Sigmoid colon (tissue), 7 donors: ENCODE data around the gene HHAT. TPM values are rescaled to one million over a fixed set of nuclear protein-coding genes. Genes with fewer than 3 reads are reported as not detected.

Source experiments
- DNase-seq: peaks from one replicate; pipeline ENCODE4 v3.0.0-alpha.2; 2019
- H3K27ac ChIP-seq, 4 donors: fragments of 200-600 bp; sonication (generic); one replicate each; pipeline ENCODE4 v1.5.1; 2016 to 2019; ENCODE audit warnings: mild to moderate bottlenecking in 1 of 4
- H3K27me3 ChIP-seq, 3 donors: fragments of 200-600 bp; sonication (generic); one replicate each; pipeline ENCODE4 v1.5.1; 2019; ENCODE audit warnings: mild to moderate bottlenecking in 1 of 3
- H3K36me3 ChIP-seq, 4 donors: fragments of 200-600 bp; sonication (generic); one replicate each; pipeline ENCODE4 v1.5.1; 2016 to 2019
- H3K4me1 ChIP-seq, 4 donors: fragments of 200-600 bp; sonication (generic); one replicate each; pipeline ENCODE4 v1.5.1; 2017 to 2019
- H3K4me3 ChIP-seq, 4 donors: fragments of 200-600 bp; sonication (generic); one replicate each; pipeline ENCODE4 v1.5.1; 2017 to 2019; ENCODE audit warnings: mild to moderate bottlenecking in 2 of 4, moderate library complexity in 1 of 4
- H3K9me3 ChIP-seq, 4 donors: fragments of 200-600 bp in 3 of 4; sonication (generic) in 3 of 4; one replicate each; pipeline versions ENCODE4 v1.5.1 to v1.6.1; 2013 to 2019
- EP300 ChIP-seq, 4 donors: sonication (generic); formaldehyde crosslinking; IDR thresholded peaks; one replicate each; pipeline ENCODE4 v1.6.1; 2017; ENCODE audit warnings: antibody characterized with exemption in 4 of 4
- POLR2A ChIP-seq, 2 donors: fragments of 450-650 bp; IDR thresholded peaks; one replicate each; pipeline ENCODE4 v1.6.1; 2016; ENCODE audit warnings: antibody characterized with exemption in 2 of 2, mild to moderate bottlenecking in 2 of 2, moderate library complexity in 2 of 2
- POLR2AphosphoS5 ChIP-seq, 4 donors: sonication (generic); formaldehyde crosslinking; IDR thresholded peaks; one replicate each; pipeline ENCODE4 v1.6.1; 2017; ENCODE audit warnings: antibody characterized with exemption in 4 of 4
- WGBS, 2 donors: extraction: QIAGEN DNeasy Blood & Tissue Kit; methylation state at CpG; one replicate each; pipeline ENCODE4 v1.1.7; 2013; 5-methylcytosine and 5-hydroxymethylcytosine counted together
- intact Hi-C: fragments of 100-400 bp; cut with DNase I; formaldehyde crosslinking; loops from one replicate; pipeline ENCODE4 v1.15.1; 2023
- polyA plus RNA-seq, 3 donors: library from polyadenylated mRNA; stranded (reverse); fragments of 200-250 nt; gene quantifications; one replicate each; pipeline ENCODE4 v1.2.3, GENCODE V29; 2013
- total RNA-seq, 4 donors: library from RNA; depleted of rRNA; stranded (reverse); fragments of >200 nt; gene quantifications; one replicate each; pipeline ENCODE4 v1.1.0, GENCODE V29; 2016
- TF ChIP-seq, protein P1 (sequence below), 4 experiments: fragments of 450-650 bp in 3 of 4; fragments of 200-600 bp in 1 of 4; IDR thresholded peaks; one replicate each; pipeline ENCODE4 v1.5.1; 2016 to 2019; ENCODE audit warnings: antibody characterized with exemption in 4 of 4, mild to moderate bottlenecking in 3 of 4, moderate library complexity in 2 of 4
- donor health status: healthy with polysubstance abuse.
- donor health status: Bipolar disorder and iron deficiency.
- donor health status: healthy.

Gene HHAT
- total and polyA plus RNA-seq, 7 donors = 0.46 to 6.4 (median 2.1) TPM

DNA sequence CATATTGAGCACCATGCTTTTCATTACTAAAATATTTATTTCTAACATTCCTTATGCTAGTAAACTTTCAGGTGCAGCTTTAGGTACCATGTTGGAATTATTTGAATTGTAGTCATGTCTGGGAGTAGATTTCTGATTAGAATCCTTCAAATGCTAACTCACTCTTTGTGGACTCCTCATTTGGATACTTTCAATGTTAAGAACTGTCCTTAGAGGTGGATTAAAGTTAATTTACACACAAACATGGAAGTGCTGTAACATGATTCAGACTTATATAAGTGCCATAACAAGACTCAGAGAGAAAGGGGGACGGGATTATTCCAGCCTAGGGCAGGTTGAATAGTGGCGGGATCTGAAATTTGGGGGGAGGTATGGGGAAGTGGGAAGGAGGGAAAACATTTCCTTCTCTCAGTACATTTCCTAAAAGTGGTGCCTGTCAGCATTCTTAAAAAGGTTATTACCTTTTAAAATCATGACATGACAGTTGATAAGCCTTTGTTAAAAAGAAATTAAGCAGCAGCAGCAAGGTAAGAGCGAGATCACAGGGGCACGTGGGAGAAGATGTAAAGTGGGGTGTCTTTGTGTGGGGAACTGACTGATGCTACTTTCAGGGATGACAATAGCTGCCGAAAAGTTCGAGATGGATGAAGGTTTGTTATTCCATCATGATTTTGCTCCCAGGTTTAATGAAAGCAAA is 44.4 kb downstream of the HHAT start:
- Histone ChIP-seq H3K36me3 (no peaks in the 10 kb centered on the region), H3K4me3 (no peak overlapping the region), H3K27ac (no peak overlapping the region), H3K27me3 (no peaks in the 10 kb centered on the region), H3K4me1 (no peaks in the 10 kb centered on the region), H3K9me3 (no peaks in the 10 kb centered on the region)
- intact Hi-C loops = no loop called here
- no peak for DNase-seq
- WGBS, 2 donors = 89 to 94% methylated on average over 6 of the region's 6 CpGs
- no peak for TF ChIP-seq EP300 (IDR thresholded peaks at IDR 0.05)
- TF ChIP-seq, protein P1, sequence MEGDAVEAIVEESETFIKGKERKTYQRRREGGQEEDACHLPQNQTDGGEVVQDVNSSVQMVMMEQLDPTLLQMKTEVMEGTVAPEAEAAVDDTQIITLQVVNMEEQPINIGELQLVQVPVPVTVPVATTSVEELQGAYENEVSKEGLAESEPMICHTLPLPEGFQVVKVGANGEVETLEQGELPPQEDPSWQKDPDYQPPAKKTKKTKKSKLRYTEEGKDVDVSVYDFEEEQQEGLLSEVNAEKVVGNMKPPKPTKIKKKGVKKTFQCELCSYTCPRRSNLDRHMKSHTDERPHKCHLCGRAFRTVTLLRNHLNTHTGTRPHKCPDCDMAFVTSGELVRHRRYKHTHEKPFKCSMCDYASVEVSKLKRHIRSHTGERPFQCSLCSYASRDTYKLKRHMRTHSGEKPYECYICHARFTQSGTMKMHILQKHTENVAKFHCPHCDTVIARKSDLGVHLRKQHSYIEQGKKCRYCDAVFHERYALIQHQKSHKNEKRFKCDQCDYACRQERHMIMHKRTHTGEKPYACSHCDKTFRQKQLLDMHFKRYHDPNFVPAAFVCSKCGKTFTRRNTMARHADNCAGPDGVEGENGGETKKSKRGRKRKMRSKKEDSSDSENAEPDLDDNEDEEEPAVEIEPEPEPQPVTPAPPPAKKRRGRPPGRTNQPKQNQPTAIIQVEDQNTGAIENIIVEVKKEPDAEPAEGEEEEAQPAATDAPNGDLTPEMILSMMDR (IDR thresholded peaks at IDR 0.05) = no peak
- no peak for TF ChIP-seq POLR2A (IDR thresholded peaks at IDR 0.05)
- no peak for TF ChIP-seq POLR2AphosphoS5 (IDR thresholded peaks at IDR 0.05)

DNA sequence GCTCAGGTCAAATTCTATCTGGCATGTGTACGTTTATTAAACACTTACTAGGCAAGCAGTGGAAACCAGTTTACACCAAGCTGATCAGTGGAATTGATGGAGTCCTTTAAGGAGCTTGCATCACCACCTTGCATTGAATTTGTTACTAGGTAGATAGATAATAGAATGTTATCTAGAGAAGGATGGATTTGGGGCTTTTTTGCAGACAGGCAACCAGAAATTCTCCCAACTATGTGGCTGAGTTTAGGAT is 44.9 kb downstream of the HHAT start:
- Histone ChIP-seq H3K36me3 (no peaks in the 10 kb centered on the region), H3K4me3 (no peak overlapping the region), H3K4me1 (no peaks in the 10 kb centered on the region), H3K27me3 (no peaks in the 10 kb centered on the region), H3K9me3 (no peaks in the 10 kb centered on the region), H3K27ac (peak overlapping the region in 1 of 4 donors; percentile 24)
- intact Hi-C loops = no loop called here
- TF ChIP-seq POLR2A (IDR thresholded peaks at IDR 0.05) (no peak), EP300 (IDR thresholded peaks at IDR 0.05) (no peak), POLR2AphosphoS5 (IDR thresholded peaks at IDR 0.05) (no peak)
- TF ChIP-seq, protein P1 (IDR thresholded peaks at IDR 0.05) = no peak
- 74 to 82% methylated on average over 1 of the region's 1 CpG for WGBS, 2 donors
- no peak for DNase-seq

DNA sequence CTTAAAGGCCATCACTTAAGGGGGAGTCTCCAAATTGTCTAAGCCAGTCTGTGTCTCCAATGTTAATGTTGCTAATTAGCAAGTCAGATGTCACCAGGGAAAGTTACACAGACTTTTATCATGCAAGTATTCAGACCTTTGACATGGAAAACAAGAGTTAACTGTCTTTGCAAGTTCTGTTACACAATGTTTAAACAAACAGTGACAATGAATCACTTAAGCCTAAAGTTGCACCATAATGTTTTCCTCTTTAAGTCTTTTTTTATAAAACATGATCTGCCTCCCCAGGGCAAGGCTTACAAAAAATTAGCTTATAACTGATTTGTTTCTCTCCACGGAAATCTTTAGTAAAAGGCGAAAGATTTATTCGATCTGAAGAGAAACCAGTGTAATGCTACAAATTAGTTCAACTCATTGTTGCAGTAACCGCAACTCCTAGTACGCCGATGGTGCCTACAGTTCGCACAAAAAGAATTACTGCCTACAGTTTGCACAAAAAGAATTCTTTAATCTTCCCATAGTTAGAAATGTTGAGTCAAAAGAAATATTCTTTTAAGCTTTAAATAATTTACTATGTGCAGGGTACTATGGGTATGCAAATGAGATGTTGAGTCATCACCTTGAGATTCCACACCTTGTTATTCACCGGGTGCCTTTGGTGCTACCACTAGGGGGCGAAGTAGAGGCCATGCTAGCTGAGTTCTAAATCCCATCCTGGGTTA is 45.3 kb downstream of the HHAT start:
- whole genome bisulfite sequencing, 2 donors = 53 to 60% methylated on average over 9 of the region's 9 CpGs
- H3K9me3 ChIP-seq = no peaks in the 10 kb centered on the region
- H3K4me3 ChIP-seq = no peak overlapping the region
- H3K27ac ChIP-seq = peak overlapping the region in 2 of 4 donors; percentile 6 to 24
- no peaks in the 10 kb centered on the region for H3K4me1 ChIP-seq
- no peaks in the 10 kb centered on the region for H3K27me3 ChIP-seq
- no peaks in the 10 kb centered on the region for H3K36me3 ChIP-seq
- intact Hi-C loops = no loop called here
- TF ChIP-seq POLR2A (IDR thresholded peaks at IDR 0.05) (no peak), POLR2AphosphoS5 (IDR thresholded peaks at IDR 0.05) (no peak), EP300 (IDR thresholded peaks at IDR 0.05) (no peak)
- TF ChIP-seq, protein P1 (IDR thresholded peaks at IDR 0.05) = peak in 1 of 4 experiments; percentile 24
- peak; percentile 74 for DNase-seq

DNA sequence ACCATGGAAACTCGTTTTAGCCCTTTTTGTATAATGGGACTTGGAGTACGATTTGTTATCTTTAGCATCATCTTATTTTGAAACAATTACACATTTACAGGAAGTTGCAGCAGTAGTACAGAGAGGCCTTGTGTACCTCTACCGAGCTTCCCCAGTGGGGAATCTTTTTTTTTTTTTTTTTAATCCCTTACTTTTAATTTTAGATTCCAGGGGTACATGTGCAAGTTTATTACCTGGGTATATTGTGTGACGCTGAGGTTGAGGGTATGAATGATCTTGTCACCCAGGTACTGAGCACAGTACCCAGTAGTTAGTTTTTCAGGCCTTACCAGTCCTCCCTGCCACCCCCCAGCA is 45.9 kb downstream of the HHAT start:
- no peaks in the 10 kb centered on the region for H3K4me1 ChIP-seq
- no peaks in the 10 kb centered on the region for H3K36me3 ChIP-seq
- no peak overlapping the region for H3K4me3 ChIP-seq
- WGBS, 2 donors = 47 to 83% methylated on average over 4 of the region's 4 CpGs
- intact Hi-C loops = no loop called here
- no peaks in the 10 kb centered on the region for H3K27me3 ChIP-seq
- H3K9me3 ChIP-seq = no peaks in the 10 kb centered on the region
- peak overlapping the region in 1 of 4 donors; percentile 6 for H3K27ac ChIP-seq
- TF ChIP-seq POLR2A (IDR thresholded peaks at IDR 0.05) = no peak
- TF ChIP-seq, protein P1 (IDR thresholded peaks at IDR 0.05) = peak in 1 of 4 experiments; percentile 12
- TF ChIP-seq POLR2AphosphoS5 (IDR thresholded peaks at IDR 0.05) = no peak
- no peak for TF ChIP-seq EP300 (IDR thresholded peaks at IDR 0.05)
- DNase-seq = no peak
